Calu3 (cell line): ENCODE measurements around the gene GBX1. TPM values are rescaled to one million over a fixed set of nuclear protein-coding genes. Genes with fewer than 3 reads are reported as not detected.

ENCODE experiments used
- BruUV-seq: library from RNA; stranded (reverse); fragments of 400-500 nt; replicated peaks from 2 replicates; lab custom pipeline; 2021; lab: Mats Ljungman, UMichigan
- CTCF ChIA-PET: fragments of 300-600 bp; sonication (Branson Sonifier 250); formaldehyde crosslinking; loops from one replicate; lab custom pipeline; 2022; ENCODE audit warnings: antibody characterized with exemption; lab: Charles Lee
- DNase-seq: peaks from one replicate; pipeline ENCODE4 v3.0.0; 2022
- H3K27ac Mint-ChIP-seq: one replicate; pipeline ENCODE4 v1.8.0; 2022; ENCODE audit warnings: mixed read lengths; ENCODE audit not compliant: unreplicated experiment
- H3K27me3 Mint-ChIP-seq: one replicate; pipeline ENCODE4 v1.8.0; 2022; ENCODE audit warnings: mixed read lengths; ENCODE audit not compliant: unreplicated experiment
- H3K36me3 Mint-ChIP-seq: one replicate; pipeline ENCODE4 v1.8.0; 2022; ENCODE audit warnings: mild to moderate bottlenecking, moderate library complexity, mixed read lengths; ENCODE audit not compliant: insufficient read depth, unreplicated experiment
- H3K4me1 Mint-ChIP-seq: one replicate; pipeline ENCODE4 v1.8.0; 2022; ENCODE audit warnings: mild to moderate bottlenecking, low read depth, mixed read lengths; ENCODE audit not compliant: unreplicated experiment
- H3K4me3 Mint-ChIP-seq: one replicate; pipeline ENCODE4 v1.8.0; 2022; ENCODE audit warnings: mild to moderate bottlenecking, low read depth, moderate library complexity, mixed read lengths; ENCODE audit not compliant: unreplicated experiment
- H3K9me3 Mint-ChIP-seq: one replicate; pipeline ENCODE4 v1.8.0; 2022; ENCODE audit warnings: low read depth, mixed read lengths; ENCODE audit not compliant: unreplicated experiment
- CTCF ChIP-seq: fragments of 200-600 bp; IDR thresholded peaks from one replicate; pipeline ENCODE4 v1.8.0; 2022; ENCODE audit warnings: antibody characterized with exemption; ENCODE audit not compliant: unreplicated experiment
- intact Hi-C: fragments of 100-400 bp; cut with micrococcal nuclease; formaldehyde crosslinking; loops from one replicate; pipeline ENCODE4 v1.10.0; 2022; ENCODE audit not compliant: unreplicated experiment
- total RNA-seq: library from RNA; stranded (reverse); gene quantifications from 2 replicates; pipeline ENCODE4 v1.2.3, GENCODE V29; 2022

Gene GBX1
- total RNA-seq, 1 experiment from 2014 or later: not detected

GRCh38 chr7:151207804-151208203 lies 40.3 kb upstream of the GBX1 start:
- Mint-ChIP-seq H3K27me3 (no peaks in the 10 kb centered on the region), H3K4me3 (no peak overlapping the region), H3K4me1 (no peaks in the 10 kb centered on the region), H3K9me3 (no peaks in the 10 kb centered on the region), H3K27ac (no peak overlapping the region), H3K36me3 (no peaks in the 10 kb centered on the region)
- no peak for TF ChIP-seq CTCF
- intact Hi-C loops: no loop called here
- CTCF ChIA-PET: no interaction called here
- no peak for DNase-seq
- no TSS peak for BruUV-seq

- no peak for TF ChIP-seq CTCF
- Mint-ChIP-seq H3K4me3 (no peak overlapping the region), H3K4me1 (no peaks in the 10 kb centered on the region), H3K27ac (no peak overlapping the region), H3K27me3 (no peaks in the 10 kb centered on the region), H3K36me3 (no peaks in the 10 kb centered on the region), H3K9me3 (no peaks in the 10 kb centered on the region)
- intact Hi-C loops: no loop called here
- no peak for DNase-seq
- CTCF ChIA-PET: no interaction called here
- no TSS peak for BruUV-seq
These were observed 39.8 kb upstream of the GBX1 start for GRCh38 chr7:151207315-151207714.

- Mint-ChIP-seq H3K27ac (no peak overlapping the region), H3K4me3 (no peak overlapping the region), H3K9me3 (no peaks in the 10 kb centered on the region), H3K4me1 (no peaks in the 10 kb centered on the region), H3K36me3 (no peaks in the 10 kb centered on the region), H3K27me3 (no peaks in the 10 kb centered on the region)
- CTCF ChIA-PET: no interaction called here
- no TSS peak for BruUV-seq
- DNase-seq: no peak
- intact Hi-C loops: no loop called here
- TF ChIP-seq CTCF: no peak
These were observed 39.4 kb upstream of the GBX1 start for GRCh38 chr7:151206914-151207313.

GRCh38 chr7:151205730-151206129 lies 38.2 kb upstream of the GBX1 start:
- no peak overlapping the region for H3K4me3 Mint-ChIP-seq
- H3K27ac Mint-ChIP-seq: no peak overlapping the region
- intact Hi-C loops: no loop called here
- BruUV-seq: no TSS peak
- CTCF ChIA-PET: no interaction called here
- no peaks in the 10 kb centered on the region for H3K27me3 Mint-ChIP-seq
- TF ChIP-seq CTCF: no peak
- no peak for DNase-seq
- H3K4me1 Mint-ChIP-seq: no peaks in the 10 kb centered on the region
- no peaks in the 10 kb centered on the region for H3K36me3 Mint-ChIP-seq
- H3K9me3 Mint-ChIP-seq: no peaks in the 10 kb centered on the region
